Peyer's patch (tissue), 4 donors: ENCODE data around the gene NRG3.

Source experiments
- POLR2A ChIP-seq, 2 donors: fragments of 450-650 bp; IDR thresholded peaks; one replicate each; pipeline ENCODE4 v1.5.1; 2017; ENCODE audit warnings: antibody characterized with exemption in 2 of 2, mild to moderate bottlenecking in 2 of 2, moderate library complexity in 2 of 2
- TF ChIP-seq, protein P1 (sequence below), 6 experiments: fragments of 450-650 bp in 4 of 6; fragments of 200-600 bp in 2 of 6; sonication (generic) in 1 of 6; IDR thresholded peaks; one replicate each; pipeline ENCODE4 v1.5.1; 2017 to 2019; ENCODE audit warnings: antibody characterized with exemption in 6 of 6, mild to moderate bottlenecking in 3 of 6, moderate library complexity in 1 of 6

DNA sequence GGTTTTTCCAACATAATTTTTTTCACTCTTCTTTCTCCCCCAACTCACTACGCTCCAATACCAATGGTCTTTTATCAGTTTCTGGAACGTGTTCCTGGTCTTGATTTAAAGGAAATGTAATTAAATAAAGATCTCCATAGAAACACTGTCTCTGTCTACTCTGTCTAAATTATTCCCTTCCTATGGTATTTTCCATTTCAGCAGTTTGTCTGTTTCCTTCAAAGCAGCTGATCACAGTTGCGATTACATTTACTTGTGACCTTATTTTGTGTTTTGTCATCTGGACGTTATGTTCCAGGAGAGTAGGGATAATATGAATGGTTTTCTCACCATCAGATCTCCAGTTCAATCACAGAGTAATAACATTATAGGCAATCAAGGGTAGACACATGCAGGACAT, 359.2 kb downstream of the NRG3 start:
- TF ChIP-seq, protein P1, sequence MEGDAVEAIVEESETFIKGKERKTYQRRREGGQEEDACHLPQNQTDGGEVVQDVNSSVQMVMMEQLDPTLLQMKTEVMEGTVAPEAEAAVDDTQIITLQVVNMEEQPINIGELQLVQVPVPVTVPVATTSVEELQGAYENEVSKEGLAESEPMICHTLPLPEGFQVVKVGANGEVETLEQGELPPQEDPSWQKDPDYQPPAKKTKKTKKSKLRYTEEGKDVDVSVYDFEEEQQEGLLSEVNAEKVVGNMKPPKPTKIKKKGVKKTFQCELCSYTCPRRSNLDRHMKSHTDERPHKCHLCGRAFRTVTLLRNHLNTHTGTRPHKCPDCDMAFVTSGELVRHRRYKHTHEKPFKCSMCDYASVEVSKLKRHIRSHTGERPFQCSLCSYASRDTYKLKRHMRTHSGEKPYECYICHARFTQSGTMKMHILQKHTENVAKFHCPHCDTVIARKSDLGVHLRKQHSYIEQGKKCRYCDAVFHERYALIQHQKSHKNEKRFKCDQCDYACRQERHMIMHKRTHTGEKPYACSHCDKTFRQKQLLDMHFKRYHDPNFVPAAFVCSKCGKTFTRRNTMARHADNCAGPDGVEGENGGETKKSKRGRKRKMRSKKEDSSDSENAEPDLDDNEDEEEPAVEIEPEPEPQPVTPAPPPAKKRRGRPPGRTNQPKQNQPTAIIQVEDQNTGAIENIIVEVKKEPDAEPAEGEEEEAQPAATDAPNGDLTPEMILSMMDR (IDR thresholded peaks at IDR 0.05), result no peak
- no peak for TF ChIP-seq POLR2A (IDR thresholded peaks at IDR 0.05)
